HepG2 (cell line): ENCODE results near the gene C11orf58. TPM values are rescaled to one million over a fixed set of nuclear protein-coding genes. Genes with fewer than 3 reads are reported as not detected.
A peak's percentile ranks its signal among the peaks of the same experiment; 100 is the strongest.

Experiments
- DPF2 ChIP-seq: sonication (generic); formaldehyde crosslinking; IDR thresholded peaks from 2 replicates; pipeline ENCODE4 v1.4.0; 2020; ENCODE audit warnings: mild to moderate bottlenecking, low read depth, missing genetic modification reagents, borderline replicate concordance
- DRAP1 ChIP-seq: IDR thresholded peaks from 2 replicates; pipeline ENCODE4 v1.6.1; 2016; ENCODE audit warnings: missing genetic modification reagents, missing compliant biosample characterization
- GFI1 ChIP-seq: sonication (generic); formaldehyde crosslinking; IDR thresholded peaks from 2 replicates; pipeline ENCODE4 v1.5.0; 2020; ENCODE audit warnings: missing genetic modification reagents, mild to moderate bottlenecking, borderline replicate concordance
- MAX ChIP-seq: IDR thresholded peaks from 2 replicates; pipeline ENCODE4 v1.6.1; 2012; ENCODE audit warnings: inconsistent platforms
- MIXL1 ChIP-seq: IDR thresholded peaks from 2 replicates; pipeline ENCODE4 v1.6.1; 2016
- MXI1 ChIP-seq: IDR thresholded peaks from 3 replicates; pipeline ENCODE4 v1.6.1; 2012; ENCODE audit warnings: low read depth, low read length, inconsistent platforms, borderline replicate concordance
- NRL ChIP-seq: sonication (generic); formaldehyde crosslinking; IDR thresholded peaks from 2 replicates; pipeline ENCODE4 v1.5.0; 2020; ENCODE audit warnings: missing genetic modification reagents, mild to moderate bottlenecking, moderate library complexity, borderline replicate concordance
- SAP130 ChIP-seq: IDR thresholded peaks from 2 replicates; pipeline ENCODE4 v1.6.1; 2016; ENCODE audit warnings: low read depth
- TEAD3 ChIP-seq: optimal IDR thresholded peaks from 2 replicates; pipeline ENCODE3; 2016; ENCODE audit warnings: borderline replicate concordance
- TFDP1 ChIP-seq: IDR thresholded peaks from 2 replicates; pipeline ENCODE4 v1.6.1; 2016; ENCODE audit warnings: missing compliant biosample characterization, missing genetic modification reagents, borderline replicate concordance
- ZFX ChIP-seq: sonication (generic); formaldehyde crosslinking; IDR thresholded peaks from 2 replicates; pipeline ENCODE4 v1.4.0; 2020; ENCODE audit warnings: mild to moderate bottlenecking, low read depth, missing genetic modification reagents, moderate library complexity
- ZNF770 ChIP-seq: sonication (generic); formaldehyde crosslinking; IDR thresholded peaks from 2 replicates; pipeline ENCODE4 v1.5.0; 2020; ENCODE audit warnings: mild to moderate bottlenecking, missing genetic modification reagents
- polyA plus RNA-seq, 8 experiments: library from polyadenylated mRNA; depleted of rRNA in 3 of 8; stranded (reverse) in 7 of 8; unstranded in 1 of 8; fragments of >200 nt; fragmentation: Illumina TruSeq in 4 of 8; extraction: Trizol in 4 of 8; gene quantifications; 2 replicates each; pipeline versions ENCODE4 v1.2.1 to v1.2.3, GENCODE V29; 2011 to 2016; ENCODE audit warnings: low read depth in 4 of 8, missing spikeins in 1 of 8, mixed read lengths in 1 of 8; ENCODE audit not compliant: insufficient read depth in 1 of 8
- total RNA-seq, 5 experiments: library from RNA; depleted of rRNA; stranded (reverse); fragments of >200 nt; fragmentation: Illumina TruSeq; extraction: Trizol; gene quantifications; 2 replicates each; pipeline ENCODE4 v1.2.3, GENCODE V29; 2016; ENCODE audit warnings: low read depth in 1 of 5
- TF ChIP-seq, protein P1 (sequence below): sonication (generic); formaldehyde crosslinking; IDR thresholded peaks from 2 replicates; pipeline ENCODE4 v1.5.0; 2020; ENCODE audit warnings: mild to moderate bottlenecking, missing genetic modification reagents, borderline replicate concordance
- TF ChIP-seq, protein P2 (sequence below): IDR thresholded peaks from 2 replicates; pipeline ENCODE4 v1.6.1; 2018; ENCODE audit warnings: missing genetic modification reagents
- TF ChIP-seq, protein P3 (sequence below): sonication (generic); formaldehyde crosslinking; IDR thresholded peaks from 2 replicates; pipeline ENCODE4 v1.8.1; 2023; ENCODE audit warnings: mild to moderate bottlenecking, inconsistent platforms, moderate library complexity, missing genetic modification reagents, borderline replicate concordance

The C11orf58 gene
- total and polyA plus RNA-seq, 2 of the 13 experiments (the other 11 are each of a cell fraction or from before 2014, with no cell fraction given): 83.8 to 167 TPM

- TF ChIP-seq, protein P1, sequence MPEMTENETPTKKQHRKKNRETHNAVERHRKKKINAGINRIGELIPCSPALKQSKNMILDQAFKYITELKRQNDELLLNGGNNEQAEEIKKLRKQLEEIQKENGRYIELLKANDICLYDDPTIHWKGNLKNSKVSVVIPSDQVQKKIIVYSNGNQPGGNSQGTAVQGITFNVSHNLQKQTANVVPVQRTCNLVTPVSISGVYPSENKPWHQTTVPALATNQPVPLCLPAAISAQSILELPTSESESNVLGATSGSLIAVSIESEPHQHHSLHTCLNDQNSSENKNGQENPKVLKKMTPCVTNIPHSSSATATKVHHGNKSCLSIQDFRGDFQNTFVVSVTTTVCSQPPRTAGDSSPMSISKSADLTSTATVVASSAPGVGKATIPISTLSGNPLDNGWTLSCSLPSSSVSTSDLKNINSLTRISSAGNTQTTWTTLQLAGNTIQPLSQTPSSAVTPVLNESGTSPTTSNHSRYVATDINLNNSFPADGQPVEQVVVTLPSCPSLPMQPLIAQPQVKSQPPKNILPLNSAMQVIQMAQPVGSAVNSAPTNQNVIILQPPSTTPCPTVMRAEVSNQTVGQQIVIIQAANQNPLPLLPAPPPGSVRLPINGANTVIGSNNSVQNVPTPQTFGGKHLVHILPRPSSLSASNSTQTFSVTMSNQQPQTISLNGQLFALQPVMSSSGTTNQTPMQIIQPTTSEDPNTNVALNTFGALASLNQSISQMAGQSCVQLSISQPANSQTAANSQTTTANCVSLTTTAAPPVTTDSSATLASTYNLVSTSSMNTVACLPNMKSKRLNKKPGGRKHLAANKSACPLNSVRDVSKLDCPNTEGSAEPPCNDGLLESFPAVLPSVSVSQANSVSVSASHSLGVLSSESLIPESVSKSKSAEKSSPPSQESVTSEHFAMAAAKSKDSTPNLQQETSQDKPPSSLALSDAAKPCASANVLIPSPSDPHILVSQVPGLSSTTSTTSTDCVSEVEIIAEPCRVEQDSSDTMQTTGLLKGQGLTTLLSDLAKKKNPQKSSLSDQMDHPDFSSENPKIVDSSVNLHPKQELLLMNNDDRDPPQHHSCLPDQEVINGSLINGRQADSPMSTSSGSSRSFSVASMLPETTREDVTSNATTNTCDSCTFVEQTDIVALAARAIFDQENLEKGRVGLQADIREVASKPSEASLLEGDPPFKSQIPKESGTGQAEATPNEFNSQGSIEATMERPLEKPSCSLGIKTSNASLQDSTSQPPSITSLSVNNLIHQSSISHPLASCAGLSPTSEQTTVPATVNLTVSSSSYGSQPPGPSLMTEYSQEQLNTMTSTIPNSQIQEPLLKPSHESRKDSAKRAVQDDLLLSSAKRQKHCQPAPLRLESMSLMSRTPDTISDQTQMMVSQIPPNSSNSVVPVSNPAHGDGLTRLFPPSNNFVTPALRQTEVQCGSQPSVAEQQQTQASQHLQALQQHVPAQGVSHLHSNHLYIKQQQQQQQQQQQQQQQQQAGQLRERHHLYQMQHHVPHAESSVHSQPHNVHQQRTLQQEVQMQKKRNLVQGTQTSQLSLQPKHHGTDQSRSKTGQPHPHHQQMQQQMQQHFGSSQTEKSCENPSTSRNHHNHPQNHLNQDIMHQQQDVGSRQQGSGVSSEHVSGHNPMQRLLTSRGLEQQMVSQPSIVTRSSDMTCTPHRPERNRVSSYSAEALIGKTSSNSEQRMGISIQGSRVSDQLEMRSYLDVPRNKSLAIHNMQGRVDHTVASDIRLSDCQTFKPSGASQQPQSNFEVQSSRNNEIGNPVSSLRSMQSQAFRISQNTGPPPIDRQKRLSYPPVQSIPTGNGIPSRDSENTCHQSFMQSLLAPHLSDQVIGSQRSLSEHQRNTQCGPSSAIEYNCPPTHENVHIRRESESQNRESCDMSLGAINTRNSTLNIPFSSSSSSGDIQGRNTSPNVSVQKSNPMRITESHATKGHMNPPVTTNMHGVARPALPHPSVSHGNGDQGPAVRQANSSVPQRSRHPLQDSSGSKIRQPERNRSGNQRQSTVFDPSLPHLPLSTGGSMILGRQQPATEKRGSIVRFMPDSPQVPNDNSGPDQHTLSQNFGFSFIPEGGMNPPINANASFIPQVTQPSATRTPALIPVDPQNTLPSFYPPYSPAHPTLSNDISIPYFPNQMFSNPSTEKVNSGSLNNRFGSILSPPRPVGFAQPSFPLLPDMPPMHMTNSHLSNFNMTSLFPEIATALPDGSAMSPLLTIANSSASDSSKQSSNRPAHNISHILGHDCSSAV (CRISPR knock-in tag): no peak
- TF ChIP-seq DRAP1 (no peak), TFDP1 (CRISPR knock-in tag) (no peak), MIXL1 (CRISPR knock-in tag) (peak; percentile 68; the same call in 1 of the 2 replicates), MXI1 (peak; percentile 26; the same call in 1 of the 3 replicates), GFI1 (CRISPR knock-in tag) (no peak), ZFX (peak; percentile 49), SAP130 (CRISPR knock-in tag) (peak; percentile 61), ZNF770 (CRISPR knock-in tag) (no peak), DPF2 (CRISPR knock-in tag) (no peak), MAX (no peak; the same call in 1 of the 2 replicates), TEAD3 (CRISPR knock-in tag) (peak; percentile 81), NRL (no peak)
- TF ChIP-seq, protein P2, sequence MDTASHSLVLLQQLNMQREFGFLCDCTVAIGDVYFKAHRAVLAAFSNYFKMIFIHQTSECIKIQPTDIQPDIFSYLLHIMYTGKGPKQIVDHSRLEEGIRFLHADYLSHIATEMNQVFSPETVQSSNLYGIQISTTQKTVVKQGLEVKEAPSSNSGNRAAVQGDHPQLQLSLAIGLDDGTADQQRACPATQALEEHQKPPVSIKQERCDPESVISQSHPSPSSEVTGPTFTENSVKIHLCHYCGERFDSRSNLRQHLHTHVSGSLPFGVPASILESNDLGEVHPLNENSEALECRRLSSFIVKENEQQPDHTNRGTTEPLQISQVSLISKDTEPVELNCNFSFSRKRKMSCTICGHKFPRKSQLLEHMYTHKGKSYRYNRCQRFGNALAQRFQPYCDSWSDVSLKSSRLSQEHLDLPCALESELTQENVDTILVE (CRISPR knock-in tag): no peak
- TF ChIP-seq, protein P3, sequence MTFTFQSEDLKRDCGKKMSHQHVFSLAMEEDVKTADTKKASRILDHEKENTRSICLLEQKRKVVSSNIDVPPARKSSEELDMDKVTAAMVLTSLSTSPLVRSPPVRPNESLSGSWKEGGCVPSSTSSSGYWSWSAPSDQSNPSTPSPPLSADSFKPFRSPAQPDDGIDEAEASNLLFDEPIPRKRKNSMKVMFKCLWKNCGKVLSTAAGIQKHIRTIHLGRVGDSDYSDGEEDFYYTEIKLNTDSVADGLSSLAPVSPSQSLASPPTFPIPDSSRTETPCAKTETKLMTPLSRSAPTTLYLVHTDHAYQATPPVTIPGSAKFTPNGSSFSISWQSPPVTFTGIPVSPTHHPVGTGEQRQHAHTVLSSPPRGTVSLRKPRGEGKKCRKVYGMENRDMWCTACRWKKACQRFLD (CRISPR knock-in tag): no peak
These were observed 67.5 kb downstream of the C11orf58 start (continued) for GRCh38 chr11:16805938-16806337.
